T-helper 1 cell treated with Interleukin-12 subunit alpha and Interleukin-12 subunit beta and Interleukin-4 antibody, amounts not matched to agents 30 ng/mL and 1 ng/mL, for 36 hours (primary cell): ENCODE measurements around the gene ZNF516. TPM values are rescaled to one million over a fixed set of nuclear protein-coding genes. Genes with fewer than 3 reads are reported as not detected.

Experiments
- intact Hi-C: fragments of 100-400 bp; cut with micrococcal nuclease; formaldehyde crosslinking; loops from one replicate; pipeline ENCODE4 v1.15.1; 2024
- total RNA-seq: library from RNA; stranded (reverse); gene quantifications from 2 replicates; pipeline ENCODE4 v1.2.3, GENCODE V29; 2022

The ZNF516 gene
- total RNA-seq, 1 donor from 2014 or later: 1.8 TPM

GRCh38 chr18:76457957-76458356 lies 37.1 kb downstream of the ZNF516 start:
- intact Hi-C loops: no loop called here

DNA sequence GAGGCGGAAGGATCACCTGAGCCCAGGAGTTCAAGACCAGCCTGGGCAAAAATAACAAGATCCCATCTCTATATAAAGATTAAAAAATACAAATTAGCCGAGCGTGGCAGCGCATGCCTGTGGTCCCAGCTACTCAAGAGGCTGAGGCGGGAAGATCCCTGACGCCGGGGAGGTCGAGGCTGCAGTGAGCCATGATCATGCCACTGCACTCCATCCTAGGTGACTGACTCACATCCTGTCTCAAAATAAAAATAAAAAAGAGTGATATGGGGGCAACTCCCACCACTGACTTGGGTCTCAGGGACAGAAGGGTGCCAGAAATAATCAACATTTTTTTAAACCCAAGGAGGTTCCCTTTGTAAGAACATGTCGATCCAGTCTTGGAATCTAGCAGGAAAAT lies 37.6 kb downstream of the ZNF516 start:
- intact Hi-C loops: no loop called here

DNA sequence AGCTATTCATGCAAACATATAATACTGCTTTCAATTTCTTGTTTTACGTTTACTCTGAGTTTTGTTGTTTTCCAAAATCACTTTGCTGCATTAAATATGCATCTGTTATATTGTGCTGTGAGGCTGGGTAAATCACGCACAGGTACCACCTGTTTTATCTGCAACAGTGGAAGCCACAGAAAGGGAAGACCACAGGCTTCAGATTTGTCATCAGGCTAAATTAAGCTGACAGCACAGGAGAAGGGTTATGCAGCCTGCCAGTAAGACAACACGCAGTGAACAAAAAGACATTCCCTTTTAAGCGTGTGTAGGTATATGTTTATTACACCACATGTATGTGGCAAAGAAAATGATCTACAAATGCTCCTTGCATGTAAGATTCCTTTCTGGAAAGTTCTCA lies 38.2 kb downstream of the ZNF516 start:
- intact Hi-C loops: no loop called here

GRCh38 chr18:76456018-76456750 lies 38.9 kb downstream of the ZNF516 start:
- intact Hi-C loops: no loop called here

GRCh38 chr18:76455003-76455676 lies 39.9 kb downstream of the ZNF516 start:
- intact Hi-C loops: no loop called here

DNA sequence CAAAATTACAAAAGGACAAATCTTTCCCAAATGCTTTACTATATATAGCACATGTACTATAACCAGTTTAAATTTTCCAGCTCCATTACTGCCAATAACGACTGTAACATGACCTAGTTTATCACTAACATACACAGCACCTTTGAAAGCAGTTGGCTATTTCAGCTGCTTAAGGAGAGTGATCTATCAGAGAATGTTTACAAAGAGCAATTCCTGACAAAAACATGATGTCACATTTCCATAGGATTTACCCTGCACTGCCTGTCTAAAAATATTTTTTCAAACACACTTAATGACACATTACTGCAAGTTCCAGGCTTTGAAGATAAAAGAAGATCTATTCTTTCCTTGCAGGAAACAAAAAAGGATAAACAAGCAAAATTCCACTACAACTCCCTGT lies 40.6 kb downstream of the ZNF516 start:
- intact Hi-C loops: no loop called here

GRCh38 chr18:76453932-76454331 lies 41.1 kb downstream of the ZNF516 start:
- intact Hi-C loops: no loop called here

DNA sequence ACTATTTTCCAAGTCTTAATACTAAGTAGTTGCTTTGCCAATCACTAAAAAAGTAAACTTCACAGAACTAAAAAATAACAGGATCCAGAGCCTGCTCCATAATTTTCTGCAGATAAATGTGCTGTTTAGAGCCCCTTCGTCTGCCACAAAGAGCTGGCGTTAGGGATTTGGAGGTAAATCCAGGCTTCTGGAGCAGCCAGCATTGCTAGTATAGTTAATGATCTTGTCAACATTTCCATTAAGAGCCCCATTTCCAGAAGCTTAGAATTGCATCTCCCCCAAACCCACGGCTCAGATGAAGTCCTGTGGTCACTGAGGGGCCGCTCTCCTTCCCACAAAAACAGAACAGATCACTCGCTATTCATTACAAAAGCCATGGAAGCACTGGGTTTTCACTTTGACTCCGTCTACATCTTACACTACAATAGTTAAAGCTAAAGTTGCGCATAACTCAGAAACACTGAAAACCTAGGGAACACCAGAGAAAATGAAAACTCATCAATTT lies 41.9 kb downstream of the ZNF516 start:
- intact Hi-C loops: no loop called here

- intact Hi-C loops: no loop called here
Observed at GRCh38 chr18:76452357-76452756, 42.7 kb downstream of the ZNF516 start.

GRCh38 chr18:76451396-76452331 lies 43.4 kb downstream of the ZNF516 start:
- intact Hi-C loops: no loop called here

GRCh38 chr18:76450452-76451395 lies 44.3 kb downstream of the ZNF516 start:
- intact Hi-C loops: no loop called here

DNA sequence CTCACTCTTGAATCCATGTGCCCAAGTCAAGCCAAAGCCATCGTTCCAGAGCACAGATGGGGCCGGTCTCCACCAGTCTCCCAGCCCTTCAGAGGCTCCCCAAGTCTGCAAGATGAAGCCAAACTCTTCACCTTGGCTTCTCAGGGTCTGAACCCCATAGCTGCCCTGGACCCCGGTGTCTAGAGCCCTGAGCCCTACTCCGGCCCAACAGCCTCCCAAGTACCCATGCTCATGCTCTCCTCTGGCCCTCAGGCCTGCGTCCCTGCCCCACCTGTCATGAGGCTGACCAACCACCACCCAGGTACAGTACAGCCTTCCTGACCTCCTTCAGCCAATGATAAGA lies 46.0 kb downstream of the ZNF516 start:
- intact Hi-C loops: no loop called here

- intact Hi-C loops: no loop called here
Observed at GRCh38 chr18:76448256-76449110, 46.6 kb downstream of the ZNF516 start.

- intact Hi-C loops: no loop called here
Observed at GRCh38 chr18:76447258-76447890, 47.7 kb downstream of the ZNF516 start.

GRCh38 chr18:76446321-76447257 lies 48.5 kb downstream of the ZNF516 start:
- intact Hi-C loops: no loop called here

DNA sequence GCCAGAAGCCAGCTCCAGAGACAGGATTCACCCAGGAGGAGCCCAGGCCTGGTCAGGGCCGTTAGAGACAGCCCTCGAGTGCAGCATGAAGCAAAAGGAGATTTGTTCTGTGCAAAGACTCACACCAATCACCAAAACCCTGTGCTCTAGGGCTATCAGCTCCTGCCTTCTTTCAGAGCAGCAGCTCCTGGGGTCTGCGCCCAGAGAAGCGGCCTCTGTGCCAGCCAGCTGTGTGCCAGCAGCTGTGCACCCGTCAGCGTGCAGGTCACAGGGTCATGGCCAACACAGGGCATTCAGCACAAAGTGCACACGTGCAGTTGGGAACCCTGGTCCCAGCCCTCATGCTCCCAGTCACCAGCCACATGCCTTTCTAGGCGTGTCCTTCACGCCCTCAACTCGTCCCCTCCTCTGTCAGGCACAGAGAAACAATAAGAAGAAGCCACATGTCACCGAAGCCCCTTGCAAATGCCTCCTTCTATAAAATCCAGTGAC lies 49.3 kb downstream of the ZNF516 start:
- intact Hi-C loops: no loop called here

- intact Hi-C loops: no loop called here
Observed at GRCh38 chr18:76445275-76445674, 49.8 kb downstream of the ZNF516 start.
